SK-N-MC (cell line): Measurements from ENCODE around the gene MARVELD3.
"Not testable (repeated sequence)": the region's sequence is repeated elsewhere in the genome, so short reads cannot be mapped to it uniquely, and the experiment has no call there.

Experiments
- DNase-seq: peaks from one replicate; pipeline ENCODE4 v3.0.0-alpha.2; 2011; ENCODE audit warnings: low read depth, low spot score
- H3K27ac ChIP-seq: fragments of 200-600 bp; sonication (generic); 2 replicates; pipeline ENCODE4 v1.5.1; 2016; ENCODE audit warnings: mixed run types
- H3K36me3 ChIP-seq: fragments of 200-600 bp; sonication (generic); 2 replicates; pipeline ENCODE4 v1.6.1; 2017; ENCODE audit warnings: antibody characterized with exemption, low read length, mixed read lengths; ENCODE audit not compliant: insufficient read depth
- H3K4me3 ChIP-seq: fragments of 200-600 bp; sonication (generic); 2 replicates; pipeline ENCODE4 v1.5.1; 2016
- H3K9ac ChIP-seq: fragments of 200-600 bp; sonication (generic); 2 replicates; pipeline ENCODE4 v1.8.0; 2017; ENCODE audit warnings: mixed run types, mixed read lengths; ENCODE audit not compliant: insufficient read length
- H3K9me3 ChIP-seq: fragments of 200-600 bp; sonication (generic); 2 replicates; pipeline ENCODE4 v1.6.1; 2017; ENCODE audit warnings: low read depth, mild to moderate bottlenecking, antibody characterized with exemption, low read length, moderate library complexity, mixed read lengths
- EZH2 ChIP-seq: fragments of 200-600 bp; sonication (generic); IDR thresholded peaks from one replicate; pipeline ENCODE4 v1.6.1; 2017; ENCODE audit warnings: antibody characterized with exemption
- FOXP2 ChIP-seq: optimal IDR thresholded peaks from 2 replicates; pipeline ENCODE3; 2011; ENCODE audit warnings: mild to moderate bottlenecking, moderate library complexity; ENCODE audit not compliant: insufficient read depth; ENCODE audit errors: extremely low read length, control extremely low read depth
- POLR2AphosphoS5 ChIP-seq: IDR thresholded peaks from 2 replicates; pipeline ENCODE4 v1.6.1; 2012; ENCODE audit warnings: mild to moderate bottlenecking, low read depth, low read length, borderline replicate concordance

MARVELD3 gene

GRCh38 chr16:71591917-71592316 is 34.1 kb upstream of the MARVELD3 start:
- no peak for TF ChIP-seq FOXP2
- TF ChIP-seq EZH2, result no peak
- TF ChIP-seq POLR2AphosphoS5, result no peak
- no peak overlapping the region for H3K9ac ChIP-seq
- no peaks in the 10 kb centered on the region for H3K9me3 ChIP-seq
- no peak for DNase-seq
- no peak overlapping the region for H3K4me3 ChIP-seq
- no peak overlapping the region for H3K27ac ChIP-seq
- no peaks in the 10 kb centered on the region for H3K36me3 ChIP-seq

- no peaks in the 10 kb centered on the region for H3K9me3 ChIP-seq
- H3K9ac ChIP-seq, result no peak overlapping the region
- no peak overlapping the region for H3K4me3 ChIP-seq
- no peak overlapping the region for H3K27ac ChIP-seq
- TF ChIP-seq POLR2AphosphoS5 (no peak), EZH2 (no peak), FOXP2 (no peak)
- no peaks in the 10 kb centered on the region for H3K36me3 ChIP-seq
- DNase-seq, result no peak
Observed at GRCh38 chr16:71593048-71593999, 32.7 kb upstream of the MARVELD3 start.

DNA sequence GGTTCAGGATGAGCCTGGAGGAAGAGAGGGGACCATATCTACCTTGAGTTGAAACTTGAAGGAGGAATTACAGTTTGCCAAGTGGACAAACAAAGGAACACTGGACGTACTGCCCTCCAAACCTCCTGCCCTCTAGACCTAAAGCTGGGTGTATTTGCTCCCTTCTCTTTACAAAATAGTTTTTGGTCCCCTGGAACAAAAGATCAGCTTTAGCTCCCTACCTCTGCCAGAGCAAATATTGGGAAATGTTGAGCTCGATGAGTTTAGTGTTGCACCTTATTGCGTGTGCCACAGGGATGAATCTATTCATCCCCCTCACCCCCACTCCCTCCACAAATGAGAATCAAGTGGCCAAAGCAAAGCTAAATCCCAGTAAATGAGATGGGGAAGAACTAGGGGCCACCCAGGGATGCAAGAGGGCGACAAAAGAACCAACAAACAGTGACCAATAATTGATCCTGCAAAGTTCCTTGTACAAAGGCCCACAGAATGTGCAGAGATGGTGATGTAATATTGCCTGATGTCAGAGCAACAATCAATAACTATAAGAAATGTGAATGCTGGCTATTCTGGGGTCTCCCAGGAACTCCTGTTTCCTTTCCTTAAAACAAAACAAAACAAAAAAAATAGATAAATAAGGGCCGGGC is 31.9 kb upstream of the MARVELD3 start:
- Histone ChIP-seq H3K36me3 (no peaks in the 10 kb centered on the region), H3K27ac (no peak overlapping the region)

GRCh38 chr16:71595340-71595826 is 30.6 kb upstream of the MARVELD3 start:
- H3K36me3 ChIP-seq, DNase-seq, H3K9ac ChIP-seq, H3K4me3 ChIP-seq, H3K27ac ChIP-seq, H3K9me3 ChIP-seq: not testable (repeated sequence)

More for the DNA sequence above, 31.9 kb upstream of the MARVELD3 start:
- Histone ChIP-seq H3K9me3 (no peaks in the 10 kb centered on the region), H3K9ac (no peak overlapping the region), H3K4me3 (no peak overlapping the region)
- no peak for TF ChIP-seq EZH2
- no peak for TF ChIP-seq FOXP2
- TF ChIP-seq POLR2AphosphoS5, result no peak
- DNase-seq, result no peak

DNA sequence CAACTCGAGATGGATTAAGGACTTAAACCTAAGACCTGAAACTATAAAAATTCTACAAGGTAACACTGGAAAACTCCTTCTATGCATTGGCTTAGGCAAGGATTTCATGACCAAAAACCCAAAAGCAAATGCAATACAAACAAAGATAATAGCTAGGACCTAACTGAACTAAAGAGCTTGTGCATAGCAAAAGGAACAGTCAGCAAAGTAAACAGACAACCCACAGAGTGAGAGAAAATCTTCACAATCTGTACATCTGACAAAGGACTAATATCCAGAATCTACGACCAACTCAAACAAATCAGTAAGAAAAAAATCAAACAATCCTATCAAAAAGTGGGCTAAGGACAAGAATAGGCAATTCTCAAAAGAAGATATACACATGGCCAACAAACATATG is 27.6 kb upstream of the MARVELD3 start:
- H3K36me3 ChIP-seq, DNase-seq, H3K9me3 ChIP-seq, H3K27ac ChIP-seq, H3K9ac ChIP-seq, H3K4me3 ChIP-seq: not testable (repeated sequence)

DNA sequence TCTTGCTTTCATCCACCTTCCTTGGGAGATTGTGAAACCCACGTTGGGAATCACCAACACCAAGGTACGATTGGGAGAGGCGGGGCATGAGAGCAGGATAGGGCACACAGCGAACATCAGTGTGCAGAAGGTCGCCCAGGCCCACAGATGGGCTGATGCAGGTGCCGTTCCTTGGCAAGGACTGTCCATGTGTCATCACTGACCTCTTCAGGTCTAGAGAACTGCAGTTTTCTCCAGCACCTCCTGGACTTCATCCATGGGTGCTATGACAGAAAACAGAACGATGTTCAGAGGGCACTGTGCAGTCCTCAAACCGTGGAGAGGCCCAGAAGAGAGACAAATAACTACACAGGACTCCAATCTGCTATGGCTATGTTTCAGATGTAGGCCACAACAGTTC is 25.2 kb upstream of the MARVELD3 start:
- Histone ChIP-seq H3K4me3 (no peak overlapping the region), H3K9me3 (no peaks in the 10 kb centered on the region), H3K36me3 (no peaks in the 10 kb centered on the region), H3K27ac (no peak overlapping the region), H3K9ac (no peak overlapping the region)
- no peak for DNase-seq
- TF ChIP-seq EZH2 (no peak), POLR2AphosphoS5 (no peak), FOXP2 (no peak)

DNA sequence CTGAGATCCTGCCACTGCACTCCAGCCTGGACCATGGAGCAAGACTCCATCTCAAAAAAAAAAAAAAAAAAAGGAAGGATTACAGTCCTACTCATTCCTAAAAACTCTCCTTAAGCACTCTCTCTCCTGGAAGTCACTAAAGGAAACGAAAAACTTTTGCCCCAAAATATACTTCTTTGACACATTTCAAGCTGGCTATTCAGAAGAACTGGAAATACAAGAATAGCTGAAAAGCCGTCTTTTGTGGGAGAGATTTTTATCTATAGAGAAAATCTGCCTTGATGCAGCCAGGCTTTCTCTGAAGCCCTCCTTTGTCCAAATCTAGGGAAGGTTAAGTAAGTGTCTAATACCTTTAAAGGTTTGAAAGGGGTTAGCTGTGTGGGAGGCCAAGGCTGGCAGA is 16.9 kb upstream of the MARVELD3 start:
- Histone ChIP-seq H3K9ac (no peak overlapping the region), H3K36me3 (no peaks in the 10 kb centered on the region), H3K4me3 (no peak overlapping the region), H3K27ac (no peak overlapping the region), H3K9me3 (no peaks in the 10 kb centered on the region)
- no peak for DNase-seq
- TF ChIP-seq FOXP2 (no peak), EZH2 (no peak)

DNA sequence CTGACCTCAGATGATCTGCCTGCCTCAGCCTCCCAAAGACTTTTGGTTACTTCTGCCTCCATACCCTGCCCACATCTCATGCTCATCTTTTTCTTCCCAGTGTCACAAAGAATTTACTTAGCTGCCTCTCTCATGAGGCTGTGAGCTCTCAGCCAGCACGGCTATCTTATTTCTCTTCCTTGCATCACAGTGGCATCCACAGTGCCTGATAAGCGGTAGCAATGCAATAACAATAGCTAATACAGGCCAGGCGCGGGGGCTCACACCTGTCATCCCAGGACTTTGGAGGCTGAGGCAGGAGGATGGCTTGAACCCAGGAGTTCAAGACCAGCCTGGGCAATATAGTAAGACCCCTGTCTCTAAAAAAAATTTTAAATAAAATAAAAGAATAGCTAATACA is 15.5 kb upstream of the MARVELD3 start:
- H3K9me3 ChIP-seq, result no peaks in the 10 kb centered on the region
- no peak for DNase-seq
- H3K4me3 ChIP-seq, result no peak overlapping the region
- no peak overlapping the region for H3K9ac ChIP-seq
- H3K36me3 ChIP-seq, result no peaks in the 10 kb centered on the region
- no peak overlapping the region for H3K27ac ChIP-seq
- TF ChIP-seq EZH2, result no peak
- TF ChIP-seq FOXP2, result no peak
- TF ChIP-seq POLR2AphosphoS5, result no peak
